Measurements from ENCODE around the gene SORCS2.

Gene SORCS2

GRCh38 chr4:7427831-7428260 lies 235.5 kb downstream of the SORCS2 start:
- no peak for TF ChIP-seq SIN3A (IDR thresholded peaks at IDR 0.05; ENCODE audit: borderline replicate concordance, insufficient read depth, low read length)
- no peak for TF ChIP-seq POLR2AphosphoS5 (IDR thresholded peaks at IDR 0.05; ENCODE audit: low read depth, low read length)
- no peak for TF ChIP-seq REST (IDR thresholded peaks at IDR 0.05; ENCODE audit: insufficient read depth in 1 of 2, low read depth in 2 of 2, low read length in 2 of 2)
- TF ChIP-seq FOXP2 (optimal IDR thresholded peaks at IDR 0.05; ENCODE audit: borderline replicate concordance, extremely low read depth, extremely low read length, insufficient read depth) = no peak
- TF ChIP-seq TAF1 (IDR thresholded peaks at IDR 0.05; ENCODE audit: borderline replicate concordance, insufficient read depth, low read length) = no peak

GRCh38 chr4:7428261-7429068 lies 236.1 kb downstream of the SORCS2 start:
- no peak for TF ChIP-seq SIN3A (IDR thresholded peaks at IDR 0.05; ENCODE audit: borderline replicate concordance, insufficient read depth, low read length)
- no peak for TF ChIP-seq TAF1 (IDR thresholded peaks at IDR 0.05; ENCODE audit: borderline replicate concordance, insufficient read depth, low read length)
- no peak for TF ChIP-seq REST (IDR thresholded peaks at IDR 0.05; ENCODE audit: insufficient read depth in 1 of 2, low read depth in 2 of 2, low read length in 2 of 2)
- TF ChIP-seq FOXP2 (optimal IDR thresholded peaks at IDR 0.05; ENCODE audit: borderline replicate concordance, extremely low read depth, extremely low read length, insufficient read depth) = no peak
- TF ChIP-seq POLR2AphosphoS5 (IDR thresholded peaks at IDR 0.05; ENCODE audit: low read depth, low read length) = no peak

- TF ChIP-seq SIN3A (IDR thresholded peaks at IDR 0.05; ENCODE audit: borderline replicate concordance, insufficient read depth, low read length) (no peak), REST (IDR thresholded peaks at IDR 0.05; ENCODE audit: insufficient read depth in 1 of 2, low read depth in 2 of 2, low read length in 2 of 2) (no peak), POLR2AphosphoS5 (IDR thresholded peaks at IDR 0.05; ENCODE audit: low read depth, low read length) (no peak), TAF1 (IDR thresholded peaks at IDR 0.05; ENCODE audit: borderline replicate concordance, insufficient read depth, low read length) (no peak), FOXP2 (optimal IDR thresholded peaks at IDR 0.05; ENCODE audit: borderline replicate concordance, extremely low read depth, extremely low read length, insufficient read depth) (no peak)
Measured at GRCh38 chr4:7429069-7429416, 236.7 kb downstream of the SORCS2 start.

GRCh38 chr4:7429601-7430078 lies 237.3 kb downstream of the SORCS2 start:
- TF ChIP-seq SIN3A (IDR thresholded peaks at IDR 0.05; ENCODE audit: borderline replicate concordance, insufficient read depth, low read length) = no peak
- TF ChIP-seq REST (IDR thresholded peaks at IDR 0.05; ENCODE audit: insufficient read depth in 1 of 2, low read depth in 2 of 2, low read length in 2 of 2) = no peak
- TF ChIP-seq POLR2AphosphoS5 (IDR thresholded peaks at IDR 0.05; ENCODE audit: low read depth, low read length) = no peak
- no peak for TF ChIP-seq TAF1 (IDR thresholded peaks at IDR 0.05; ENCODE audit: borderline replicate concordance, insufficient read depth, low read length)
- no peak for TF ChIP-seq FOXP2 (optimal IDR thresholded peaks at IDR 0.05; ENCODE audit: borderline replicate concordance, extremely low read depth, extremely low read length, insufficient read depth)

Measured in PFSK-1 (cell line).